ENCODE data around the gene NEURL1.
"Not testable (repeated sequence)": the region's sequence is repeated elsewhere in the genome, so short reads cannot be mapped to it uniquely, and the experiment has no call there.

NEURL1 gene

DNA sequence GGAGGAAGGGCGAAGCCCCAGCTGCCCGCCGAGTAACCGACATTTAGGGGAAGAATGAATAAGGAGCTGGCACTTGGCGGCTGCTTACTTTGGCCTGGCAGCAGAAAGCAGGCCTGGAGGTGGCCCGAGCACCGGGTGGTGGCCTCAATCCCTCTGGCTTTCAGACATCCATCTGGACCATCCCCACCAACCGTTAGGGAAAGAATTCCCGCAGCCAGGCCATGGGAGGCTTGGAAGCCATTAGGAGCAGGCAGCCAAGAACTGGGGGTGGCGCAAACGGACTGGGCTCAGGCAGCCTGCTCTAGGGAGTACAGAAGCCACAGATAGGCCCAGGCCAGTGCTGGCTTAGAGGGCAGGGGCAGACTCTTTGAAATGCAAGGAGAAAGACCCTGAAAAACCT lies 132.7 kb downstream of the NEURL1 start:
- Histone ChIP-seq H3K4me1 (ENCODE audit: insufficient read depth, low read length) (no peaks in the 10 kb centered on the region), H3K9me3 (ENCODE audit: control insufficient read depth, insufficient read depth, low read length) (no peaks in the 10 kb centered on the region), H3K9ac (ENCODE audit: low read depth, low read length) (no peak overlapping the region), H3K36me3 (ENCODE audit: insufficient read depth, low read length) (peaks cover 3% of the 10 kb centered on the region; the same call in 1 of the 2 replicates)

DNA sequence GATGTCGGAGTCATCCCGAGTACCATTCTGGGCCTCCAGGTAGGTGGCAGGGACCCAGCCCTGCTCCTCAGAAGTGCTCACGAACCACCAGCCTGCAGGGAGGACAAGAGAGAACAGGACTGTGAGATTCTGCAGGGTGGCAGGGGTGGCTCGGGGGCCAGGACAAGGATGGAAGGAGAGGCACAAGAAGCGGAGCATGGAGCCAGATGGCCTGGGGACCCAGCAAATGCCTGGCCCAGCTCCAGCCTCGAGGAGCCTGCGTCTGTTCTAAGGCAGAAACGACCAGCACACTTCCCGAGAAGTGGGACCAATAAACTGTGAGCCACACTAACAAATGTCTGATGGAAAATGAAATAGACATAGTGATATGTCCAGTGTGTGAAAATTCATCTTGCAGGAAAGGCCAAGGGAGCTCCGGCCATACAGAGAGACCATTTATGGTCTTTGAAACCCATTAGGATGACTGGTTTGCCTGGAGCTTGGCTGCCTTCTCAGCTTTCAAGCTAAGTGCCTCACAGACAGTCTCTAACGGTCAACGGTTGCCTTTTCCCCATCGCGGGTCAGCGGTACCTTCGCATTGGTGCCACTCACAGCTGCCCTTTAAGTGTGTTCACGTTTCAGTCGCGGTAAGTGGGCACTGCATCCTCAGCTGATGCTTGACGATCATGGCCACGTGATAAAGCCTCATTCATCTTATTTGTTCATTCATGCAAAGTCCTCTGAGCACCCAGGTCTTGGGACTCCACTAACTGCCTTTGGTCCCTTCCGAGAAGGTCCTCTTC lies 133.8 kb downstream of the NEURL1 start:
- no peaks in the 10 kb centered on the region for H3K9me3 ChIP-seq (ENCODE audit: control insufficient read depth, insufficient read depth, low read length)
- H3K36me3 ChIP-seq (ENCODE audit: insufficient read depth, low read length), result 0 out of 2 replicates have a peak, but pooled peaks cover 3% of the 10 kb centered on the region
- no peak overlapping the region for H3K9ac ChIP-seq (ENCODE audit: low read depth, low read length)
- H3K4me1 ChIP-seq (ENCODE audit: insufficient read depth, low read length), result no peaks in the 10 kb centered on the region

DNA sequence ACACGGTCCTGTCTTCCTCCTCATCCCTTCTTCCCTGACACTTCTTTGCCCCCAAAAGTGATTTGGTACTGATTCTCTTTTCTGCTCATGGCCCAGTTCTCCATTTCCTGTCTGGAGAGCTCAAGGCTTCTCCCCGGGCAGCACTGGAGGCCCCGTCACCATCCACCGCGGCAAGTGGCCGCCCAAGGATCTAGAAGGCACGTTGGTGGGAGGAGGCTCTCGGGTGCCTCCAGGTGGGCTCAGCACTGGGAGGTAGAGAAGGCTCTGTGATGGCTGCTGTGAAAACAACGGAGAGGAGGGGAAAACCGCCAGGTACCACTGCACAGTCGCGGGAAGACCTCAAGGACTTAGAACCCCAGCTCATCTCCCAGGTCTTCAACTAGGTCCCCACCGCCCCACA lies 134.4 kb downstream of the NEURL1 start:
- no peak overlapping the region for H3K9ac ChIP-seq (ENCODE audit: low read depth, low read length)
- no peaks in the 10 kb centered on the region for H3K4me1 ChIP-seq (ENCODE audit: insufficient read depth, low read length)
- 0 out of 2 replicates have a peak, but pooled peaks cover 3% of the 10 kb centered on the region for H3K36me3 ChIP-seq (ENCODE audit: insufficient read depth, low read length)
- H3K9me3 ChIP-seq (ENCODE audit: control insufficient read depth, insufficient read depth, low read length), result no peaks in the 10 kb centered on the region

DNA sequence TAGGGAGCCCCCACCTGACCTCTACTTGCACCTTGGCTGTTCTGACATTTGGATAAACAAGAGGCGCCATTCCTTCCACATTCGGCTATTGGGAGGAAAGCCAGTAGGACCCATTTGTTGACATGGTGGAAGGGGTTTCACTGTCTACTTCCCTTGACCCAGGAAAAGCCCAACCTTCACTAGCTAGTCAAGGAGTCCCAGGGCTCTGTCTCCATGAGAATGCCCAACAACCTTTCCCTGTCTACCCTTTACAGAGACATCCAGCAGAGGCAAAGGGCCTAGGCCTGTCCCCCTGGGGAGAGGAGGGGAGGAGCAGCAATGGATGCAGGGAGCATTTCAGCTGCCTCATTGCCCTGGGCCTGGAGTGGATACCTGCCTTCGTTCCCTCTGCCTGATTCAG lies 136.1 kb downstream of the NEURL1 start:
- Histone ChIP-seq H3K4me1 (ENCODE audit: insufficient read depth, low read length) (no peaks in the 10 kb centered on the region), H3K9ac (ENCODE audit: low read depth, low read length) (no peak overlapping the region), H3K36me3 (ENCODE audit: insufficient read depth, low read length) (no peaks in the 10 kb centered on the region), H3K9me3 (ENCODE audit: control insufficient read depth, insufficient read depth, low read length) (no peaks in the 10 kb centered on the region)

DNA sequence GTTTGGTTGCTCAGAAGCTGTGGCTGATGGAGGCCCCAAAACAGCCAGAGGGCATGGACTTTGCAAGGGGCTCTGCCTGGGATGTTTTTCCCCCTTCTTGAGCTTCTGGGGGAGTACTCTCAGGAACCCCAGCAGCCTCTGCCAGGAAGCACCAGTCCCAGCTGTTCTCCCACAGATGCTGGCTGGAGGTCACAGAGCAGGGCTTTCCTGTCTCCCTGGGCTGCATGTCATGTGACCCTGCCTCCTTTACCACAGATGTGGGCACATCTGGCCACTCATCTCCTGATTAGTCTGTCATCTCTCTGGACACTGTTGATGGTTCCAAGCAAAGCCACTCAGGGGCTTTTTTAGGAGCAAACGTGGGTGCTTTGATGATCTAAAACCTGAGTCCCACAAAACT lies 136.7 kb downstream of the NEURL1 start:
- H3K36me3 ChIP-seq (ENCODE audit: insufficient read depth, low read length), result no peaks in the 10 kb centered on the region
- no peaks in the 10 kb centered on the region for H3K9me3 ChIP-seq (ENCODE audit: control insufficient read depth, insufficient read depth, low read length)
- H3K4me1 ChIP-seq (ENCODE audit: insufficient read depth, low read length), result peaks cover 4% of the 10 kb centered on the region; the same call in 1 of the 2 replicates
- H3K9ac ChIP-seq (ENCODE audit: low read depth, low read length), result no peak overlapping the region

DNA sequence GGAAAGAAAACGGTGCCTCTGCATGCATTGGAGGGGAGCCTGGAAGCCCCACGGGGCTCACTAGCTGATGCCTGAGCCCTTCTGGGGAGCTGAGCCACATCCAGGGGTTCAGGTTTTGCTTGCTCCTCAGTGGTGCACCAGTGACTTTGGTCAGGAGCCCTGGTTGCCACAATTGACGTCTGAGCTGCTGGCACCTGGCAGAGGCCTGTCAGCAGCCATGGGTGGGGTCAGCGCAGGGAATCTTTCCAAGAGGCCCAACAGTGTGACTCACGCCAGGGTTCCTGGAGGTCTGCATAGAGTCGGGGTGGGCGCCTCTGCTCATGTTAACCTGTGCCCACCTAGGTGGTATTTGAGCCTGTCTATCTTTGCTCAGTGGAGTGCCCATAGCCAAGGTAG lies 138.7 kb downstream of the NEURL1 start:
- no peaks in the 10 kb centered on the region for H3K9me3 ChIP-seq (ENCODE audit: control insufficient read depth, insufficient read depth, low read length)
- H3K36me3 ChIP-seq (ENCODE audit: insufficient read depth, low read length), result no peaks in the 10 kb centered on the region
- peaks cover 21% of the 10 kb centered on the region for H3K4me1 ChIP-seq (ENCODE audit: insufficient read depth, low read length)
- H3K9ac ChIP-seq (ENCODE audit: low read depth, low read length), result no peak overlapping the region

DNA sequence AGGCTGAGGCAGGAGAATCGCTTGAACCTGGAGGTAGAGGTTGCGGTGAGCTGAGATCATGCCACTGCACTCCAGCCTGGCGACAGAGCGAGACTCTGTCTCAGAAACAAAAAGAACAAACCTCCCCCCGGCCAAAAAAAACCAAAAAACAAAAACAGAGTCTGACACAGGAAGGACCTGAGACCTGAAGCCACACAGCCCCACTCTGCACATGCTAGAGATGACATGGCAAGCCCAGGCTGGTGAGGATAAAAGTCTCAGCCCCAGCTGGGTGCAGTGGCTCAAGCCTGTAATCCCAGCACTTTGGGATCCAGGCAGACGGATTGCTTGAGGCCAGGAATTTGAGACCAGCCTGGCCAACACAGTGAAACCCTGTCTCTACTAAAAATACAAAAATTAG lies 139.4 kb downstream of the NEURL1 start:
- H3K4me1 ChIP-seq (ENCODE audit: insufficient read depth, low read length), result peaks cover 27% of the 10 kb centered on the region
- not testable (repeated sequence) for H3K9ac ChIP-seq (ENCODE audit: low read depth, low read length); H3K9me3 ChIP-seq (ENCODE audit: control insufficient read depth, insufficient read depth, low read length); H3K36me3 ChIP-seq (ENCODE audit: insufficient read depth, low read length)

DNA sequence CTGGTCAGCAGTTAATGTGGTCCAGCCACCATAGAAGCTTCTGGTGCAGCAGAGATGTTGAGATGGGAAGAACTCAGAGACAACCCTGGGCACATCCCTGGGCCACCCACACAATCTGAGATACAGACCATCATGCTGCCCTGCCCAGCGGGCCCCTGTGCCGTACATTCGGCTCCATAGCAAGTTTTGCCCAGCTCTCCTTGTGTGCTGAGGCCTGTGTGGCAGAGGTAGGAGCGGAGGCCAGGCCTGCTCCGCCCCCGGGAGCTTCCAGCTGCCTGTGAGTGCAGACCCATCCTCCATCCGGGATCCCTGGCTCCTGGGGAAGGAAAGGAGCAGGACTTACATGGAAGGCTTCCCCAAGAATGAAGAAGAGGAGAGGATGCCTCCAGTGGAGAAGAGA lies 140.3 kb downstream of the NEURL1 start:
- Histone ChIP-seq H3K4me1 (ENCODE audit: insufficient read depth, low read length) (peaks cover 34% of the 10 kb centered on the region), H3K9ac (ENCODE audit: low read depth, low read length) (no peak overlapping the region), H3K36me3 (ENCODE audit: insufficient read depth, low read length) (no peaks in the 10 kb centered on the region)

DNA sequence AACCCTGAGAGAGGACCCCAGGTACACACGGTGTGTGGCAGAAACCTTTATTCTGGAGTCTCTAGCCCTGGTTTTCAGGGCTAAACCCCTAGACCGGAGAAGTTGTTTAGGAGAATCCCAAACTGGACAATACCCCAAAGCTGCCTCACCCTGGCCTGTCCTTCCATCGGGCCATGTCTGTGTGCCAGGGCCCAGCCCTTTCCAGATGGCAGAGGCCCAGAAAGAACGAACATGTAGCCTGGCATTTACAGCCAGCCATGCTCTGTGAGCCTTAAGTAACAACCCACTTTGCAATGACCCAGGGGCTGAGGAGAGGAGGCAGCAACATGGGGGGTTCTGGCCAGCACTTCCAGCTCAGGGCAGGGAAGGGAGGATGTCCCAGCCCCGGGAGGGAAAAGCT lies 142.1 kb downstream of the NEURL1 start:
- Histone ChIP-seq H3K4me1 (ENCODE audit: insufficient read depth, low read length) (peaks cover 34% of the 10 kb centered on the region), H3K9ac (ENCODE audit: low read depth, low read length) (no peak overlapping the region), H3K9me3 (ENCODE audit: control insufficient read depth, insufficient read depth, low read length) (no peaks in the 10 kb centered on the region), H3K36me3 (ENCODE audit: insufficient read depth, low read length) (no peaks in the 10 kb centered on the region)

More for the DNA sequence above, 140.3 kb downstream of the NEURL1 start:
- H3K9me3 ChIP-seq (ENCODE audit: control insufficient read depth, insufficient read depth, low read length), result no peaks in the 10 kb centered on the region

DNA sequence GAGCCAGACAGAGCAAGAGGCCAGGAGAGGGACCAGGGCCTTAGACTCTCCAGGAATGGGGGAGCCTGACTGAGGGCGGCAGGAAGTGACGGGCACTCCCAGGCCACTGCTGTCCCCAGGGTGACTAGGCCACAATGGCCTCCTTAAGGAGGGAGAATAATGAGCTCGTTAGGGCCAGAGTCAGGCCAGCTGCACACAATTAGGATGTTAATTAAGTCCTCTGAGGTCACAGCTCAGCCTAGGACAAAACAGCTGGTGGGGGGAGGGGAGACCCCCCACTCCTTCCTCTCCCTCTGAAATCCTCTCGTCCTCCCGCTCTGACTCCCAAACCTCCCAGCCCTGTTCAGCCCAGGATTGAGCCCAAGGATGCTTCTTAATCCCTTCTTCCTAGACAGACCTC lies 143.0 kb downstream of the NEURL1 start:
- Histone ChIP-seq H3K36me3 (ENCODE audit: insufficient read depth, low read length) (no peaks in the 10 kb centered on the region), H3K9ac (ENCODE audit: low read depth, low read length) (no peak overlapping the region), H3K9me3 (ENCODE audit: control insufficient read depth, insufficient read depth, low read length) (no peaks in the 10 kb centered on the region), H3K4me1 (ENCODE audit: insufficient read depth, low read length) (peaks cover 34% of the 10 kb centered on the region)

DNA sequence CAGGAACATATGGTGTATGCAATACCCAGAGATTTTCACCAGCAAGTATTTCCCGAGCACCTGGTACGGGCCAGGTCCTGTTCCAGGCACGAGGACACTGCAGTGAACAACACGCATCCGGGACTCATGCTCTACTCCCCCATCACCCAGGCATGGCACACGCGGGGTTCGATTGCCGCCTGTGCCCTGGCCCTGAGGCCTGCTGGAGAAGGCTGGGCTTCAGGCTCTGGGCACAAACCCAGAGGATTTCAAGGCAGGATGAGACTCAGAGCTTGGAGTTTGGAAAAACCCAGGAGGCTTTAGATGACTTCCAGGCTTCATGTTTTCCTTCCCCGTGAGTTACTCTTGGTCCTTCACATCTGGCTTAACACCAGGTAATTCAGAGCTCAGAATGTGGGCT lies 143.5 kb downstream of the NEURL1 start:
- Histone ChIP-seq H3K9ac (ENCODE audit: low read depth, low read length) (no peak overlapping the region), H3K4me1 (ENCODE audit: insufficient read depth, low read length) (peaks cover 34% of the 10 kb centered on the region), H3K9me3 (ENCODE audit: control insufficient read depth, insufficient read depth, low read length) (no peaks in the 10 kb centered on the region), H3K36me3 (ENCODE audit: insufficient read depth, low read length) (no peaks in the 10 kb centered on the region)

DNA sequence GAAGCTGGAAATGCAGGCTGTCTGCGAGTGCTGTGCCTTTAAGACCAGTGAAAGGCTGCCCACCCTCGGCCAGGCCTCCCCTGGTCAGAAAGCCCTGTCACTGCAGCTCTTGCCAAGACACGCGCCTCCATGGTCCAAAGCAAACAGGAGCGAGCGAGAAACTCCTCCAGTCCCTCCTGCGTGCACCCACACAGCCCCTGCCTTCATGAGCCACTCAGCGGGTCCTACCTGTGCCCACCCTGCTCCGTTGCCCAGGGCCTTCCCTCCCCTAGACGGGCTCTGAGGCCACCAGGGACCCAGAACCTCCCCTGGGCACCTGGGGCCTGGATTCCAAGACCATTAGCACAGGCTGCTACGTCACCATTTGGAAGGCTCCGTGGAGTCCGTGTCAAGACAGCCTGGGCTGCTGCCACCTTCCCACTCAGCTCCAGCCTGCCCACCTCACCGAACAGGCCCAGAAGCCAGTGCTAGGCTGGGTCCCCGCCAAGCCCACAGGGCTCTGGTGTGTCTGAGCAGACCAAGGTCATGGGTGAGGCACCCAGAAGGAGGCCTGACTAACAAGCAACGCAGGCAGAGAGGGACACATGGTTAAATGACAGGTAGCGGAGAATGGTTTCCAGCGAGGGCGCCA lies 144.5 kb downstream of the NEURL1 start:
- Histone ChIP-seq H3K4me1 (ENCODE audit: insufficient read depth, low read length) (peaks cover 34% of the 10 kb centered on the region), H3K36me3 (ENCODE audit: insufficient read depth, low read length) (no peaks in the 10 kb centered on the region), H3K9me3 (ENCODE audit: control insufficient read depth, insufficient read depth, low read length) (no peaks in the 10 kb centered on the region), H3K9ac (ENCODE audit: low read depth, low read length) (no peak overlapping the region)

DNA sequence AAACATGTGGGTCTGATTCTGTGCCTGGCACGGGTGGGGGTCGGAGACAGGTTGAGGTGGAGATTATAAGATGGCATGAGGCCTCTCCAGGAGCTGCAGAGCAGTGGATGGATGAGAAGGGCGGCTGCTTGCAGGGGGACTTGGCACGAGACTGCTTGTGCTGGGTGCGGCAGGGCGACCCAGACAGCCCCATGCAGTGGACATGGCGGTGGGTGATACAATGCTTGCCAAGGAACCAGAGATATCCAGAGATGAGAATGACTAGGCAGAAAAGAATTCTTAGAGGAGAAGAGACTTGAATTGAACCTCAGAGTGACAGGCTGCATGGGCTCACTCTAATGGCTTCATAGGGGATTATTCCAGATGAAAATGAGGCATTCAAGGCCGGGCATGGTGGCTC lies 145.4 kb downstream of the NEURL1 start:
- no peak overlapping the region for H3K9ac ChIP-seq (ENCODE audit: low read depth, low read length)
- H3K36me3 ChIP-seq (ENCODE audit: insufficient read depth, low read length), result no peaks in the 10 kb centered on the region
- no peaks in the 10 kb centered on the region for H3K9me3 ChIP-seq (ENCODE audit: control insufficient read depth, insufficient read depth, low read length)
- H3K4me1 ChIP-seq (ENCODE audit: insufficient read depth, low read length), result peaks cover 34% of the 10 kb centered on the region

DNA sequence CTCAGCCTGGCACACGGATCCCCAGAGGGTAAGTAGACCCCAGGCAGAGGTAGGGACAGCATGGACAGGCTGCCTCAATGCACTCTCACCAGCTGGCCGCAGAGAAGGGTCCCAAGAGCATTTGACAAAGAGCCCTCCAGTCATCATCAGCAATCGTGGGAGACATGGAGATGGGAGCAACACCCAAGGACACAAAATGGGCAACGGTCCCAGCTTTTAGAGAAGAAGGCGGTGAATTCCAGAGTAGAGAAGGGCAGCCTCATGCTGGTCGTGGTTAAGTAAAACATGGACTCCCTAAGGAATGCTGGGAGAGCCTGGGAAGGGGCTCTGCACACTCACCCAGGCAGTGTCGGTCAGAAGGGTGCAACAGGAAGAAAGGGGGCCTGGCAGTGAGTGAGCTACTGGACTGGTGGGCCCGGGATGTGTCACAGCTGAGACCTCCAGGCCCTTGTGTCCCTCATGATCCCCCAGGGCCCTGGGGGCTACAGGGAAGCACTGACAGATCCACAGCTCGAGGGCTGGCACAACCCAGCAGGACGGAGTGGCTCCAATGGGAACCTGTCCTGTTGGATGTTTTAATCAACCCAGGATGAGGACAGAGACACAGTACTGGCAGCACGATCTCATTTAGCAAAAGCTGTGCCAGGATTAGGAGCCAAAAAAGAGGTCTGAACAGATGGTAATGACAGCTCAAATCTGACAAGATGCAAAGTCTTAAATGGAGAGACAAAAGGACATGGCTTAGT lies 147.1 kb downstream of the NEURL1 start:
- H3K9me3 ChIP-seq (ENCODE audit: control insufficient read depth, insufficient read depth, low read length), result no peaks in the 10 kb centered on the region
- no peaks in the 10 kb centered on the region for H3K36me3 ChIP-seq (ENCODE audit: insufficient read depth, low read length)
- H3K9ac ChIP-seq (ENCODE audit: low read depth, low read length), result no peak overlapping the region
- peaks cover 31% of the 10 kb centered on the region for H3K4me1 ChIP-seq (ENCODE audit: insufficient read depth, low read length)

DNA sequence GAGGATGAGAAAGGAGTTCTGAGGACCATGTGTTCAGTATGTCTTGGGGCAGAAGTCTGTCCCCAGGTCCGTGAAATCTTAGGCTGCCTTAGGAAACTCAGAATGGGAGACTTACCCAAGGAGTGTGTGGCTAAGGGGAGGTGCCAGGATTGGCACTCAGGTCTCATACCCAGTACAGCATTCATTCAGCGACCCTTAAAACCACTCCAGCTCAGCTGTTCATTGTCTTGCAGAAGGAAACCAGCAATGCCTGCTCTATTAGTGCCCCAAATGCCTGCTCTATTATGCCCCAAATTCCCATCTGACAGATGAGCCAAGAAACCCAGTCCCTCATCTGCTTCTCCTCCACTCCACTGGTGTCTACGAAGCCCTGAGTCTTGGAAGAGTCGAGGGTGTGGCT lies 147.8 kb downstream of the NEURL1 start:
- Histone ChIP-seq H3K9me3 (ENCODE audit: control insufficient read depth, insufficient read depth, low read length) (no peaks in the 10 kb centered on the region), H3K9ac (ENCODE audit: low read depth, low read length) (no peak overlapping the region), H3K4me1 (ENCODE audit: insufficient read depth, low read length) (peaks cover 30% of the 10 kb centered on the region), H3K36me3 (ENCODE audit: insufficient read depth, low read length) (no peaks in the 10 kb centered on the region)
